Activated CD8-positive, alpha-beta memory T cell treated with anti-CD3 and anti-CD28 coated beads, Interleukin-2, amount 50 U/mL, for 1 hour (primary cell): Measurements from ENCODE around the gene SSBP4.

ENCODE experiments used
- DNase-seq: peaks from one replicate; pipeline ENCODE4 v3.0.0-alpha.2; 2020; ENCODE audit errors: extremely low read depth

SSBP4 gene

GRCh38 chr19:18444513-18444912, 25.3 kb downstream of the SSBP4 start:
- no peak for DNase-seq

DNA sequence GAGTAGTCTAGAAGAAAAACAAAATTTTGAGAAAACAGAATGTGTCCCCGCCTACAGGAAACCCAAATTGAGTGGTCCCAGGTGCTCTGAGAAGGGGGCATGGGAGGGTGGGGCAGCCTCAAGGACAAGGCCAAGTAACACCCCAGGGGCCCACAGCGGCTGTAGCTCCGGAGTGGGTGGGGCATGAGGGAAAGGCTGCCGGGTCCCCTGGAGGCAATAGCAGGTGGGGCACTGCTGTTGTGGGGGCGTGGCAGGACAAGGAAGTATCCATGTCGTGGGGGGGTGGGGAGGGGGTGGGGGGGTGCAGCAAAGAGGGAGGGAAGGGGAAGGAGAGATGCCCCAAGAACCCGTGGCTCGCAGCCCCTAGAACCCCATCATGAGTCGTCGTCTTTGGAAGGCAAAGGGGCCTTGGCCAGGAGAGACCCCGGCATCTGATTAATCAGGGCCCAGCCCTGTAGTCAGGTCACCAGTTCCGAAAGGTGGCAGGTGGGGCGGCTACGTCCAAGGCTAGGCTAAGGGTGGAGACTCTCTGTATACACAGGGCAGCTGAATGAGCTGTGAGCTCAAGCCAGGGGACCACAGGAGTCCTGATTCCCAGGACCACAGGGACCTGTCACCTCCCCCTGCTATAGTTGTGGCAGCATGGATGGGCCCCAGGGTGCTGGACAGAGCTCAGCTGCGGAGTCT, 26.2 kb downstream of the SSBP4 start:
- no peak for DNase-seq

DNA sequence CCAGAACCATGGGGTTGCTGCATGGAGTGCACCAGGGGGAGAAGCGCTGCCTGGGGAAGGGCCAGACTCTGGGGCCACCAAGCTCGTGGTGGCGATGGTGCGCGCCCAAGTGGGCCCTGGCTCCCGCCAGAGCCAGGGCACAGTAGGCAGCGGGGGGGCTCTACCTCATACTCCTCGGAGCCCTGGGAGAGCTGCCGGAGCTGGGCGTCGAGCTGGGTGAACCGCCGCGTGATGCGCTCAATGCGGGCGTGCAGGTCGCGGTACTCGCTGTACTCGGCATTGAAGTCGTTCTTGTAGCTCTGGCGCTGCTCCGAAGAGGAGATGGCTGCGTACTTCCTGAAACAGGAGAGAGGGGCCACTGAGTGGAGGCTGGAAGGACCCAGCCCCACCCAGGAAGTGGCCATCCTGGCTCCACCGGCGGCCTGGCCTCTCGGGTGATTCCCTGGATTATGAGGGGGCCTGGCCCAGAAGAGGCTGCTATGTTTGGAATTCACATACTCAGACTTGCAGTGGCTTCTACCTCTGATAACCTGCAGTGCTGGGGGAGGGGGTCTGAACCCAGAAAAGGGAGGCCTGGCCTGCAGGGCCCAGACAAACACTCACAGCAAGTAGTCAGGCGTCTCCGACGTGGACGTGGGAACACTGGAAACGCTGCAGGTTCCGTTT, 27.1 kb downstream of the SSBP4 start:
- DNase-seq, result no peak

GRCh38 chr19:18446811-18447359, 27.7 kb downstream of the SSBP4 start:
- DNase-seq, result no peak

GRCh38 chr19:18449552-18449951, 30.4 kb downstream of the SSBP4 start:
- DNase-seq, result no peak

DNA sequence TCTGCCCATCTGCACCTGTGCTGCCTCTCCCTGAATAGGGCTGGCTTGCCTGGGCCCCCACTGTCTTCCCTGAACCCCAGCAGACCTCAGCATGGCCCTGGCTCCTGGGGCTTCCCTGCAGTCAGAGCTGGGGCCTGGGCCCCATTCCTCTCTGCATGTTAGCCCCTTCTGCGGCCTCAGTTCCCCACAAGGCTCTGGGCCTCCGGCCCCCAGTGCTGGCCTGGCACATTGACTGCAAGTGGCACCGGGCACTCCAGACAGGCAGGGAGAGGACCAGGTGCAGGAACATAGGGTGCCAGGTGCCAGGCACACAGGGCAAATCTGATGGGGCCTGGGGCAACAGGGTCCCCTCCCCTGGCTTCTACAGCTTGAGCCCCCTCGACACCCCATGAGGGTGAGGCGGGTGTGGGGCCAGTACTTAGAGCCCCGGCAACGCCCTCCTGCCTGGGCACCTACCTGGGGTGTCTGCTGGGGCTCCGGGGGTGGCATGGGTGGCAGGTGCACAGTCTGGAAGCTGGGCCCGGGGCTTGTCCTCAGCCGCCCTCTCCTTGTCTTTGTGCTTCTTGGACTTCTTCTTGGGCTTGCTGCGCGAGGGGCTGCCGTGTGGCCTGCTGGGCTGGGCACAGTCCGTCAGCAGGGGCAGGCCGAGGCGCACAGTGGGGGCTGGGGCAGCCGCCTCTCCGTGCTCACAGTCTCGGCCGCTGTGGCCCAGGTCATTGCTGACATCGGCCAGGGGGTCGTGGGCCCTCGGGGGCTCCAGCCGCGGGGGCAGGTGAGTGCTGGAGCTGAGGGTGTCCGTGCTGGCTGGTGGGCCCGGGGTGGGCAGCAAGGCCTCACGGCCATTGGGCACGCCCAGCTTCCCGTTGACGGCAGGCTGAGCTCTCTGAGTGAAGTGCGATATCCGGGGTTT, 31.1 kb downstream of the SSBP4 start:
- no peak for DNase-seq

DNA sequence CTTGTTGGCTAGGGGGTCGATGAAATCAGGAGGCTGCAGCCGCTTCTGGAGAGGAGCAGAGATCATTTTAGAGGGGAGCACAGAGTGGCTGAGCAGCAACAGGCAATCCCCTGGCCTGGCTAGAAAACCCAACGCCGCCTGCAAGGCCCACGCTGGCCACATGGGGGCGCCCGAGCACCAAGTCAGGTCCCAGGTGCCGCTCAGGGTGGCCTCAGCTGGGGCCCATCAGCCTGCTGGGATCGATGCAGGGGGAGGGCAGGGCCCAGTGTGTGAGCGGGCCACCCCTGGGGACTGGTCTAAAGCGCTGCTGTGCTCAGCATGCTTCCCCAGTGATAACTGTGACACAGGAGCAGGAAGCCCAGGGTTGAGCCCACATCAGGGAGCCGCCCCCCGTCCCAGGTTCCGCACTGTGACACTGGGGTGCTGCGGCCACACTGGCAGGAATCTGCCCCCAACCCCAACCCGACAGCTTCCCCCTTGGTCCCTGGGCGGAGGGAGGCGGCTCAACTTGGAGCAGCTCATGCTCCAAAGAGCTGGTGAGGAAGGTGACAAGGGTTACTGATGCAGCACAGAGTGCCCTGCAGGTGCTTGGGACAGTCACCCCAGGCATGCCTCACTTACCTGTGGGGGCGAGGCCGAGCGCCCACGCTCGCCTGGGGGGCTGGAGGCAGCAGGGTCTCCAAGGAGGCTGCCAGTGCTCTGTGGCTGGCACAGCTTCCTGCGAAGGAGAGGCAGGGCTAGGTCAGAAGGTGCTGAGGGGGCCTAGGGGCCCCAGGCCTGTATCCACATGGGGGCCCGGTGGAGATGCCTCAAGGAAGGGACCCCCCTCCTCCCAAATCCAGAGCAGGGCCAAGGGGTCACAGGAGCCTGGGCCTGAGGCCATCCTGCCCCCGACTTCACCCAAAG, 32.0 kb downstream of the SSBP4 start:
- DNase-seq, result peak; percentile 57

DNA sequence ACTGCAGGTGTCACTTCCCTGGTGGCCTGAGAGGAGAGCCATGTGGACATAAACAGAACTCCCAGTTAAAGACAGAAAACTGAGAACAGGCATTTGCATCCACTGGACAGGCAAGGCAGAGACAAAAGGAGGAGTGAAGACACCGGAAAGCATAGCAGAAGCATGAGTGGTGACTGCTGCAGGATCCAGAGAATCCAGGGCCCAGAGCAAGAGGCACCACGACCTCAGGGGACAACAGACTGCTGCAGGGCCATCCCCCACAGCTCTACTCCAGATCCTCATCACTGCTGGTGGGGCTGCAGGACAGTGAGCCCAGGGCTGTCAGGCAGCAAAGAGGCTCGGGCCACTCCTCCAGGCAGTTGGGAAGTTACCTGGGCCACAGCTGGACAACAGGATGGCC, 33.2 kb downstream of the SSBP4 start:
- DNase-seq, result no peak

- no peak for DNase-seq
These were observed 34.2 kb downstream of the SSBP4 start for GRCh38 chr19:18453269-18454024.

DNA sequence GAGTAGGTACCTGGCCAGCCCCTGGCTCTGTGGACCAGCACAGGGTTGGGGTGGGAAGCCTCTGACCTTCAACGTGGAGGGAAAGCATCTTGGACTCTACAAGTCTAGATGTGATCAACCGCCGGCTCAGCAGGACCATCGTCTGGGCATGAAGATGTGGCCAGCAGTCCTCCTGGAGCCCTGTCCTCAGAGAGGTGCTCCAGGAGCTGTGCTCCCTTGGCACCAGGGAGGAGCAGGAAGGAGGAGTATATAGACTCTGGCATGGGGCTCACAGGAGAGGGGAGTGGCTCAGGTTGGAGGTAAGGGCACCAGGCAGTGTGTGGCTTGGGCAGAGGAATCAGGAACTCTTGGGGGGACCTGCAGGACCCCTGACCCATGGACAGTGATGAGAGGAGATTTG, 37.1 kb downstream of the SSBP4 start:
- no peak for DNase-seq

DNA sequence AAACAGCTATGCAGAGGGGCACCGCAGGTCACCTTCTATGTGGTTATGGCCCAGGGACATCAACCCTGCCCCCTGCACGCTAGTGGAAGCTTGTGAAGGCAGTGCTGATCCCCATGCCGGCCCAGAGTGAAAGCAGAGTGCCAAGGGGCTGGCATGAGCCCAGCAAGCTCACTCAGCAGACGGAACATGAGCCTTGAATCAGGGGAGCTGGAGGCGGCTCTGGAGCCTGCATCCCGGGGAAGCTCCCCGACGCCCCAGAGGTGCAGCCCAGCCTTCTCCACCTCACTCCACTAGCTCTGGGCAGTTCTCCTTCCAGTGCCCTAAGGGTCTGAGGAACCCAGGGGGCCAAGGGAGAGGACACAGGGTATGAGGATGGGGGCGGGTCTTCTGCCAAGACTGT, 37.8 kb downstream of the SSBP4 start:
- DNase-seq, result no peak

DNA sequence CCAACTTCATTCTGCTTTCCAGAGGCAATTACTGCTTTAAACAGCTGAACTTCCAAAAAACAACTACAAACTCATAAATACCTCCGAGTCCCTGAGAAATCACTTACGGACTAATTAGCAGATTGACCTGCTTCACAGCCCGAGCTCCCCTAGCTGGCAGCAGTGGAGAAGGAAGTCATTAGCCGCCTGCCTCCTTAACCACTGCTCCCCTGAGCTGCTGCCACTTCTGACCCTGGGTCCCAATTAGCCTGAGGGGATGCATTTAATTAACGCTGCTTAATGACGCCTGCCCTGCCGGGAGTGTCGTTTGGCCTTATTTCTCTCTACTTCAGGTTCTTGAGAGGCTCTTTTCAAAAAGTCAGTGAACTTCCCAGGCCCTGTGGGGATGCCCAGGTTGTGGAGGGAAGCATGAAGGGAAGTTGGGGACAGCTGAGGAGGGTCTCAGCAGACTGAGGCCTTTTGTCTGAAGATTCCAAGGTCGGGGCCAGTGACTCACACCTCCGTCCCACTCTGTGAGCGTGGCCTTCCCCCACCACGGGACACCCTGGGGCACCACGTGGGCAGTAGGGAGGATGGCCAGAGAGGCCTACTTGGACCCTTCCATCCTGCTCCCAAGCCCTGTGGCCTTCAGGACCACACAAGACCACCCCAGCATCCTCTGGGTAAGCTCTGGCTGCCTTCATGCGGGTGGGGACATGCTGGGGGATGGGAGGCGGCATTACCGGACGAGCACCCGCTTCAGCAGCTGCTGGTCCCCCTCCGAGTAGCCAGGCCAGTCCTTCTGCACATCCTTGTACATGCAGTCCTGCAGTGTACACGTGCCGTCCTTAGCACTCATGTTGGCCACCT, 38.5 kb downstream of the SSBP4 start:
- no peak for DNase-seq

GRCh38 chr19:18460900-18461299, 41.7 kb downstream of the SSBP4 start:
- DNase-seq, result no peak

- no peak for DNase-seq
These were observed 42.3 kb downstream of the SSBP4 start for GRCh38 chr19:18461471-18461870.

GRCh38 chr19:18464646-18465045, 45.4 kb downstream of the SSBP4 start:
- DNase-seq, result no peak

GRCh38 chr19:18465214-18465963, 46.2 kb downstream of the SSBP4 start:
- DNase-seq, result no peak

DNA sequence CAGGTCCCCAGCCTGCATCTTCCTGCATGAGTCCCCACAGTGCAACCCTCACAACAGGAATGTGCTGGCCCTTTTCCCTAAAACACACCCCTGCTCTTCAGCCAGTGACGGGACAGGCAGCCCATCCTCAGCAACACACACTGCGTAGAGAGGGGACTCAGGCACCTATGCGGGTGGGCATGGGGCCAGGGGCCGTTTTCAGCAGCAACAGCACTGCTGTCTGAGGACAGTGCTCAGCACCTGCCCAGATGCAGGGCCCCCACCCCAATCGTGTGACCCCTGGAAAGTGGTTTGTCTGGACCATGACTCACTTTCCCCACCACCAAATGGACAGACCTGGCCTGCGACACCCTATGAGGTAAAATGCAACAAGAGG, 46.8 kb downstream of the SSBP4 start:
- DNase-seq, result no peak

DNA sequence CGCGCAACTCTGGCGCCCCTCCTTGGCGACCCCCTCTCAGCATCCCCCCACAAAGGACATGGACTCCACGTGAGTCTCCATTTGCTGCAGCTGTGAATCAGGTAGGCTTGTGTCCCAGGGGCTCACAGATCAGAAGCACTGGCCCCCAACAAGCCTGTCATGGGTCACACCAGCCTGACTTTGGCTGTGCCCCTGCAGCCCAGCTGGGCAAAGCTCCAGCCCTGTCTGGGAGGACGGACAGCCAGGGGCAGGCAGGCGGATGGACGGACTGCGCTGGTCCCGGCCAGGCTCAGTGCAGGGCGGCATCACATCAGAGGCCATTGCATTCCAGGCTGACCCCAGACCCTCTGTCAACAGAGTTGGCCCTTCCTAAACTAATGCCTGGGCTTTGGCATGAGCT, 47.2 kb downstream of the SSBP4 start:
- no peak for DNase-seq

DNA sequence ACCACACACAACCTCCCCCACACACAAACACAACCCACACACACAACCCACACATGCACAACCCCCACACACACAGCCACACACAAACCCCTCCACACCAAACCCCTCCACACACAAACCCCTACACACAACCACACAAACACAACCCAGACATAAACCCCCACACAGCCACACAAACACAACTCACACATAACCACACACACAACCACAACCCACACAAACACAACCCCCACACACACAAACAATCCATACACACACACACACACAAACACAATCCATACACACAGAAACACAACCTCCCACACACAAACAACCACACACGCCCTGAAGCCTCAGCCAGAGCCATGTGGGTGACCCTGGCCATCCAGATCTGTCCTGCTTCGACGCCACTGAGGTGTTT, 48.8 kb downstream of the SSBP4 start:
- DNase-seq, result no peak
